ENCODE results near the gene PLCXD3.

GRCh38 chr5:41279040-41279439, 231.4 kb downstream of the PLCXD3 start:
- TF ChIP-seq CTCF (tag by site-specific recombination; IDR thresholded peaks at IDR 0.05) (no peak), ZNF707 (tag by site-specific recombination; IDR thresholded peaks at IDR 0.05) (no peak), ZBTB26 (tag by site-specific recombination; optimal IDR thresholded peaks at IDR 0.05) (no peak), KLF9 (tag by site-specific recombination; IDR thresholded peaks at IDR 0.05; ENCODE audit: low read depth) (no peak)

Measured in HEK293 (cell line).